Endometrial microvascular endothelial cells (primary cell): ENCODE results near the gene ECI1. TPM values are rescaled to one million over a fixed set of nuclear protein-coding genes. Genes with fewer than 3 reads are reported as not detected.

Experiments
- total RNA-seq: library from RNA; depleted of rRNA; stranded (reverse); fragments of >200 nt; gene quantifications from one replicate; pipeline ENCODE4 v1.2.3, GENCODE V29; 2015; ENCODE audit errors: inconsistent ontology term

Gene ECI1
- total RNA-seq, 1 donor from 2014 or later, result 31.7 TPM

Other genes starting within 250 kb of the ECI1 start
- gene ZNF598, start 241.8 kb downstream of the ECI1 start, total RNA-seq, result 50.6 TPM
- gene NPW, start 231.8 kb downstream of the ECI1 start, total RNA-seq, result not detected
- 194 TPM for gene NHERF2, start 224.7 kb downstream of the ECI1 start, total RNA-seq
- gene NTHL1, start 203.8 kb downstream of the ECI1 start, total RNA-seq, result 38.8 TPM
- 59.2 TPM for gene TSC2, start 203.6 kb downstream of the ECI1 start, total RNA-seq
- 53.8 TPM for gene PKD1, start 115.7 kb downstream of the ECI1 start, total RNA-seq
- gene RAB26, start 103.0 kb downstream of the ECI1 start, total RNA-seq, result 0.74 TPM
- 87.3 TPM for gene TRAF7, start 95.8 kb downstream of the ECI1 start, total RNA-seq
- gene CASKIN1, start 55.0 kb downstream of the ECI1 start, total RNA-seq, result not detected
- 40.6 TPM for gene MLST8, start 46.1 kb downstream of the ECI1 start, total RNA-seq
- 1.9 TPM for gene BRICD5, start 40.7 kb downstream of the ECI1 start, total RNA-seq
- gene PGP, start 36.7 kb downstream of the ECI1 start, total RNA-seq, result 21.6 TPM
- 34.6 TPM for gene E4F1, start 28.0 kb downstream of the ECI1 start, total RNA-seq
- 0.09 TPM for gene DNASE1L2, start 15.1 kb downstream of the ECI1 start, total RNA-seq
- 177 TPM for gene RNPS1, start 16.5 kb upstream of the ECI1 start, total RNA-seq
- gene ABCA3, start 89.1 kb upstream of the ECI1 start, total RNA-seq, result 43.3 TPM
- gene CCNF, start 177.9 kb upstream of the ECI1 start, total RNA-seq, result 43.1 TPM
- gene TEDC2, start 208.5 kb upstream of the ECI1 start, total RNA-seq, result 10.1 TPM
- gene NTN3, start 219.7 kb upstream of the ECI1 start, total RNA-seq, result not detected
- 15.1 TPM for gene TBC1D24, start 223.5 kb upstream of the ECI1 start, total RNA-seq